Mesangial cell (primary cell): ENCODE data around the gene OR5AP2. TPM values are rescaled to one million over a fixed set of nuclear protein-coding genes. Genes with fewer than 3 reads are reported as not detected.

ENCODE experiments used
- total RNA-seq: library from RNA; depleted of rRNA; stranded (reverse); fragments of >200 nt; gene quantifications from 2 replicates; pipeline ENCODE4 v1.2.3, GENCODE V29; 2015

Gene OR5AP2
- total RNA-seq: not detected in 2 replicates

DNA sequence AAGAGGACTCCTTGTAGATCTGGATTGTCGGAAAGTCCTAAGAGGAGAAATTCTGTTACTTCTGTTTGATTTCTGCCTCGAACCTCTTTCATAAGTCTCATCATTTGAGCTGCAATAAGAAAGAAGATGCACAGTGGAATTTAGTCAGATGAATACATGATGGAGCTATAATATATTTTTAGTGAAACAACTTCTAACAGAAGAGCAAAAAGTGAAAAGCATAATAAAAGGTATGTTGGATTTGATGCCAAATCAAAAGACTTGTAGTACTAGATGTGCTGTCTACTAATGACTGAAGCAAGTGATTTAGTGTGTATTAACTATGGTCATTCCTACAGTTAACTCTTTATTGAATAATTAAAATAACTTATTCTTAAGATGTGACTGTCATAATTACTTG is at the start of gene OR5AP2:
TSS of gene OR5AP2 (minus strand) at position 101 of the 400 bp plus-strand sequence. CDS start at position 101, 0 bp downstream.

DNA sequence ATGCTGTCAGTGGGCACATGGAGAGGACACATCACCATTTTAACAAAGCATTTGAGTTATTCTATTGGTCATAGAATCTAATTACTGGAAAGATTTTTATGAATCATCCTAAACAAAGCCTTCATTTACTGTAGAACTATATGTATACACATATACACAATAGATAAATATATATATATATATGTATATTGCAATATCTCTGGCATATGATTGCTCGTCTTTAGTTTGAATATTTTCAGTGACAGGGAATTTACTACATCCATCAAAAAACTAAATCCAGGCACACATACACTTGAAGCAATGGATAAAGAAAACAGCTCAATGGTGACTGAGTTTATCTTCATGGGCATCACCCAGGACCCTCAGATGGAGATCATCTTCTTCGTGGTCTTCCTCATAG is 21.1 kb upstream of the OR5AP2 start, which contains the start of gene OR5AR1:
TSS of gene OR5AR1 (plus strand) at position 301 of the 400 bp plus-strand sequence. CDS start at position 301, 0 bp downstream.

Other genes with a start within 250 kb of the OR5AP2 start
- gene OR5AL1, start 229.7 kb downstream of the OR5AP2 start, total RNA-seq: not detected in 2 replicates
- gene OR5M3, start 169.1 kb downstream of the OR5AP2 start, total RNA-seq: not detected in 2 replicates
- gene OR5M8, start 151.1 kb downstream of the OR5AP2 start, total RNA-seq: not detected in 2 replicates
- not detected in 2 replicates for gene OR5M11, start 99.2 kb downstream of the OR5AP2 start, total RNA-seq
- not detected in 2 replicates for gene OR5M10, start 64.7 kb downstream of the OR5AP2 start, total RNA-seq
- gene OR5M1, start 27.6 kb downstream of the OR5AP2 start, total RNA-seq: not detected in 2 replicates
- not detected in 2 replicates for gene OR5AR1, start 21.2 kb upstream of the OR5AP2 start, total RNA-seq
- gene OR9G1, start 56.7 kb upstream of the OR5AP2 start, total RNA-seq: not detected in 2 replicates
- gene OR9G4, start 106.3 kb upstream of the OR5AP2 start, total RNA-seq: not detected in 2 replicates